NCI-H2081 (cell line): Measurements from ENCODE around the gene TUBG1.

ENCODE experiments used
- DNase-seq, 2 experiments: peaks; one replicate each; lab custom pipeline; 2025; lab: John Stamatoyannopoulos, UW

TUBG1 gene

GRCh38 chr17:42609182-42609813 lies at the start of gene TUBG1, which contains the start of gene RETREG3:
TSS of gene TUBG1 (plus strand) at chr17:42609683. CDS start at chr17:42609738, 55 bp downstream.
TSS of gene RETREG3 (minus strand) at chr17:42609374. CDS start at chr17:42609324, 50 bp downstream.
- DNase-seq = peak; percentile 99 to 100

GRCh38 chr17:42560246-42560645 lies 49.2 kb upstream of the TUBG1 start:
- DNase-seq = no peak

- peak; percentile 98 to 99 for DNase-seq
Measured at GRCh38 chr17:42561897-42562387, 47.5 kb upstream of the TUBG1 start, which contains the start of gene COASY. TSS of gene COASY (plus strand) at chr17:42562148. CDS start at chr17:42562623, 475 bp downstream.

- DNase-seq = peak in 1 of 2 experiments; percentile 53
Measured at GRCh38 chr17:42562388-42563142, 46.9 kb upstream of the TUBG1 start.

- DNase-seq = no peak
Measured at GRCh38 chr17:42563143-42563509, 46.4 kb upstream of the TUBG1 start.

- DNase-seq = peak in 1 of 2 experiments; percentile 35
Measured at GRCh38 chr17:42563543-42563942, 45.9 kb upstream of the TUBG1 start.

GRCh38 chr17:42563950-42564349 lies 45.5 kb upstream of the TUBG1 start:
- DNase-seq = no peak

GRCh38 chr17:42564815-42565522 lies 44.5 kb upstream of the TUBG1 start:
- no peak for DNase-seq

- no peak for DNase-seq
Measured at GRCh38 chr17:42565523-42566214, 43.8 kb upstream of the TUBG1 start.

GRCh38 chr17:42566215-42566882 lies 43.1 kb upstream of the TUBG1 start:
- DNase-seq = no peak

GRCh38 chr17:42566883-42567573 lies 42.5 kb upstream of the TUBG1 start, which contains the start of gene MLX:
TSS of gene MLX (plus strand) at chr17:42567100. CDS start at chr17:42567125, 25 bp downstream.
- DNase-seq = peak; percentile 96 to 98

GRCh38 chr17:42568341-42569111 lies 41.0 kb upstream of the TUBG1 start:
- no peak for DNase-seq

GRCh38 chr17:42571435-42572225 lies 37.9 kb upstream of the TUBG1 start:
- no peak for DNase-seq

- DNase-seq = no peak
Measured at GRCh38 chr17:42573095-42573494, 36.4 kb upstream of the TUBG1 start.

GRCh38 chr17:42574463-42574862 lies 35.0 kb upstream of the TUBG1 start:
- DNase-seq = no peak

GRCh38 chr17:42577140-42577531 lies 32.3 kb upstream of the TUBG1 start:
- no peak for DNase-seq

- DNase-seq = peak; percentile 95 to 96
Measured at GRCh38 chr17:42577532-42578281, 31.8 kb upstream of the TUBG1 start, which contains the start of gene PSMC3IP. TSS of gene PSMC3IP (minus strand) at chr17:42577729. CDS start at chr17:42577686, 43 bp downstream.

GRCh38 chr17:42578282-42578869 lies 31.1 kb upstream of the TUBG1 start:
- DNase-seq = peak; percentile 85 to 87
